Measurements from ENCODE around the gene LPAR1.
"Not testable (repeated sequence)": the region's sequence is repeated elsewhere in the genome, so short reads cannot be mapped to it uniquely, and the experiment has no call there.

The LPAR1 gene
- total RNA-seq: 0 to 0.36 (median 0) reads per million in 4 experiments

GRCh38 chr9:111038331-111039230 is at the start of gene LPAR1:
TSS of gene LPAR1 (minus strand) at chr9:111038470. CDS start at chr9:110972117, 66,353 bp downstream.
- DNase-seq: no peak

GRCh38 chr9:111078391-111079038 is 40.2 kb upstream of the LPAR1 start:
- DNase-seq: no peak

GRCh38 chr9:111076519-111076918 is 38.2 kb upstream of the LPAR1 start:
- no peak for DNase-seq

DNA sequence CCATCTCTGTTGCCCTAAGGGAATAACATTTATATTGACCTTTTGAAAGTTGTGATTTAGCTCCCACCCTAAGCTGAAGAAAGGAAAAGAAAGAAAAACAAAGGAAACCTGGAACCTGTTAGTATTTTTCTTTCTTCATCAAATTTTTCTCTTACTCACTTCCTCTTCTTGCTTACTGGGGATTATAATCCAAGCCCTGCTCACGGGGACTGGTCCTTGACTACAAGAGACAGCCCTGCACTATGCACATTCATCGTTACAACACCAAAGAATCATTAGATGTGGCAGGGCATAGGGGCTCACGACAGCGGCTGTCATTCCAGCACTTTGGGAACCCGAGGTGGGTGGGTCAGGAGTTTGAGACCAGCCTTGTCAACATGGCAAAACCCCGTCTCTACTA is 37.8 kb upstream of the LPAR1 start:
- no peak for DNase-seq

DNA sequence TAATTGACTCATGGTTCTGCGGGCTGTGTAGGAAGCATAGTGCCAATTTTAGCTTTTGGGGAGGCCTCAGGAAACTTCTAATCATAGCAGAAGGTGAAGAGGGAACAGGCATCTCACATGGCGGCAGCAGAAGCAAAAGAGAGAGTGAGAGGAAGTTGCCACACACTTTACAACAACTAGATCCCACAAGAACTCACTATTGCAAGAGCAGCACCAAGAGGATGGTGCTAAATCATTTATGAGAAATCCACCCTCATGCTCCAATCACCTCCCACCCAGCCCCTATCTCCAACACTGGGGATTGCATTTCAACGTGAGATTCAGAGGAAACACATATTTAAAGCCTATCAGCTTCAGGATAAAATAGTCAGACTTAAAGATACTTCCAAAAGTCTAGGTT is 36.1 kb upstream of the LPAR1 start:
- no peak for DNase-seq

DNA sequence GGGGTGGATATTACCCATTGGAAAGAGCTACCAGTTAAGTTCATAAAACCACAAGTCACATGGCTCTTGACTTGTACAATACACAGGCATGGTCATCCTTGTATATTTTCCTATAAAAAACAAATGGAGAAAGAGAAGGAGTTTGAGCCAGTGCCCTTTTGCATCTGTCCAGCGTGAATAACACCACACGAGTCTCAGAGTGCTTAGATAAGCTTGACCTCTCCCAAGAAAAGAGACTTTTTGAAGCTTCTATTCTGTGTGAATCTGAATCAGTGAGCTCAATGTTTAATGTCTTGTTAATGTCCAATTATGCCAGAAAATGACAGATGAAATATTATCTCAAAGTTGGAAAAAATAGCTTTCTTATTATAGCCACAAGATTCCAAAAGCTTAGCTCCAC is 30.9 kb upstream of the LPAR1 start:
- no peak for DNase-seq

- DNase-seq: no peak
Observed at GRCh38 chr9:111068771-111069170, 30.5 kb upstream of the LPAR1 start.

DNA sequence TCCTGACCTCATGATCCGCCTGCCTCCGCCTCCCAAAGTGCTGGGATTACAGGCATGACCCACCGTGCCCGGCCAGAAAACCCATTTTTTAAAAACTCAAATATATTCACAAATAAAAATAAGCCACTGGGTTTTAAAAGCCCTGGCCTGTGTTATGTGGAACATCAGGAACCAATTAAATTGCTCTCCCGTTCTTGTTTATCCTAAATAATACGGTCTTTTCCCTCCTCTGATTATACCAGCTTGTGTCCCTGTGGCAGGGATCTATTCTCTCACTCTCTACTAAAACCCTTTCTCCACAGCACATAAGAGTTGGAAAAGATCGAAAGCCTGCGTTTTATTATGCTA is 30.1 kb upstream of the LPAR1 start:
- no peak for DNase-seq

- DNase-seq: no peak
Observed at GRCh38 chr9:111066468-111066867, 28.2 kb upstream of the LPAR1 start.

GRCh38 chr9:111065414-111065813 is 27.1 kb upstream of the LPAR1 start:
- DNase-seq: no peak

GRCh38 chr9:111064160-111064837 is 26.0 kb upstream of the LPAR1 start:
- DNase-seq: no peak

GRCh38 chr9:111063332-111063731 is 25.1 kb upstream of the LPAR1 start:
- DNase-seq: no peak

DNA sequence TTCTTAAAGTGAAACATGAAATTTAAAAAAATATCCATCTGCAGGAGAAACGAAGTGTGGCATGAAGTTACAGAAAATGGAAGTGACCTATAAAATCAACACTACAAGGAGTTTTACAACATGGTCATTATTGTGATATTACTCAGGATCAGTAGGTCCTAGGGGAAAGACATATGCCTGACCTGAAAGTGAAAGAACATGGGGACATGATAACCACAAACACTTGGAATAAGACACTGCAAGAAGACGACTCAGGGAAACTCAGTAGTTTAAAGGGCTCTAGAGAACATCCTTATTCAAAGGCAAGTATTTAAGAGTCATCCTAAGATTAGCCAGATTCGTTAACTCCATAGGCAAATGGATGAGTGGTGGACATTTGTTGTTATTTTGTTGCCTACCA is 19.9 kb upstream of the LPAR1 start:
- no peak for DNase-seq

- DNase-seq: no peak
Observed at GRCh38 chr9:111056538-111056937, 18.3 kb upstream of the LPAR1 start.

DNA sequence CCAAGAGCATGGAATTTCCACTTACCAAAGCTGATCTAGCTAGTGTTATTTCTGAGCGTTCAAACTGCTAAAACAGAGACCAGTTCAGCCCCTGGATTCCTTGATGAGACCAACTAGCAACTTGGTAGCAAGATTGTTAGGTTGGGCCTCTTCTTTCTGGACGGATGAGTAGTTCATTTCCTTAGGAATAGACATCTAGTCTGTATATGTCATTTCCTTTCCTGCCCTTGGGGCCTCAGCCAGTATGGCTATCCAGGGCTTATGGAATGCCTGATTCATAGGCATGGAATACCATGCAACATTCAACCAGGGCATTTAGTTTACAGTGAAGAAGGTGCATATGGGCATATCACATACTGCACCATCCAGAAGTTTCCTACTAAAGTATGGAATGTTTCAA is 14.5 kb upstream of the LPAR1 start:
- DNase-seq: no peak

DNA sequence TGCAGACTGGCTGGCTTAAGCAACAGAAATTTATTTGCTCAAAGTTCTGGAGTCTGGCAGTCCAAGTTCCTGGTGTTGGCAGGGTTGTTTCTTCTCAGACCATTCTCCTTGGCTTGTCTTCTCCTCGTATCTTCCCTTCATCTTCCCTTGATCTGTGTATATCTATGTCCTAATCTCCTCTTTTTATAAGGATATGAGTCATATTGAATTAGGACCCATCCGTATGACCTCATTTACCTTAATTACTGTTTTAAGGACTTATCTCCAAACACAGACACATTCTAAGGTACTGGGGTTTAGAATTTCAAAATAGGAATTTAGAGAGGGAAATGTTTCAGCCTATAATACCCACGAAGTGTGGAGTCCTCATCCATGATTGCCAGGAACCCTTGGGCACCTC is 13.1 kb upstream of the LPAR1 start:
- no peak for DNase-seq

GRCh38 chr9:111050819-111051218 is 12.5 kb upstream of the LPAR1 start:
- no peak for DNase-seq

- DNase-seq: not testable (repeated sequence)
Observed at GRCh38 chr9:111047287-111047686, 9.0 kb upstream of the LPAR1 start.

GRCh38 chr9:111041902-111042301 is 3.6 kb upstream of the LPAR1 start:
- no peak for DNase-seq

GRCh38 chr9:111040494-111040893 is 2.2 kb upstream of the LPAR1 start:
- DNase-seq: no peak

GRCh38 chr9:111039231-111039906 is 1.1 kb upstream of the LPAR1 start:
- DNase-seq: no peak

DNA sequence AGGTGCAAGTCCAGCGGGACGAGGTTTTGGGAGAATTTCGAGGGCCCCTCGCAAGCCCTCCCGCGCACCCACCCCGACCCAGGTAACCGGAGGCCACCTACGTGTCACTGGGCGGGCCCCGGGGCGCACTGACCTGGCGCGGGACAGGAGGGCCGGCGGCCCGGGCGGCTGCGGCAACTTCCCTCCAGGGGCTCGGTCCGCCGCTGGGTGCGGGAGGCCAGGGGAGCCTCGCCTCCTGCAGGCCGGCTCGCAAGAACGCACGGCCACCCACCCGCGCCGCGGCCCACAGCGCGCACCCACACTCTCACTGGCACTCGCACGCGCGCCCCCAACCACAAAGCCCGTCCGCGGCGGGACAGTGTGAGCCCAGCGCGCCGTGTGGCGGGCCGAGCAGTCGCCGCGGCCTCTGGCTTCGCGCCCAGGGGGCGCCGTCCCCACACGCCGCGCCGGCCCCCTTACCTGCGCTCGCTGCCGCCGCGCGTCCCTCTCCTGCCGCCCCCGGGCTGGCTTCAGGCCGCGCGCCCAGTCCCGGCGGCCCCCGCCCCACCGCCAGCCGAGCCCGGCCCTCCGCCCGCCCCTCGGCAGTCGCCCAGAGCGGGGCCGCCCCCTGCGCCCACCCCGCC is 451 bp downstream of the LPAR1 start:
- no peak for DNase-seq

GRCh38 chr9:111037356-111037707 is 938 bp downstream of the LPAR1 start:
- no peak for DNase-seq
